Testis (tissue), 2 donors: ENCODE measurements around the gene DHX9.

ENCODE experiments used
- CTCF ChIP-seq, 3 experiments: fragments of 450-650 bp in 2 of 3; fragments of 200-600 bp in 1 of 3; sonication (generic) in 1 of 3; IDR thresholded peaks; one replicate each; pipeline ENCODE4 v1.5.1; 2016 to 2019; ENCODE audit warnings: antibody characterized with exemption in 3 of 3, mild to moderate bottlenecking in 2 of 3, moderate library complexity in 1 of 3
- POLR2A ChIP-seq: fragments of 450-650 bp; IDR thresholded peaks from one replicate; pipeline ENCODE4 v1.6.1; 2017; ENCODE audit warnings: antibody characterized with exemption, mild to moderate bottlenecking, moderate library complexity

- no peak for TF ChIP-seq CTCF (IDR thresholded peaks at IDR 0.05)
- no peak for TF ChIP-seq POLR2A
These were observed 70.4 kb downstream of the DHX9 start for GRCh38 chr1:182909578-182909977.
